GM21447 (cell line): Measurements from ENCODE around the gene PDLIM1.

Source experiments
- ATAC-seq: cut with Tn5 transposase; IDR thresholded peaks from one replicate; pipeline ENCODE4 v1.9.1; 2021; ENCODE audit not compliant: unreplicated experiment

PDLIM1 gene

GRCh38 chr10:95289003-95289920 is 1.5 kb downstream of the PDLIM1 start:
- no peak for ATAC-seq

DNA sequence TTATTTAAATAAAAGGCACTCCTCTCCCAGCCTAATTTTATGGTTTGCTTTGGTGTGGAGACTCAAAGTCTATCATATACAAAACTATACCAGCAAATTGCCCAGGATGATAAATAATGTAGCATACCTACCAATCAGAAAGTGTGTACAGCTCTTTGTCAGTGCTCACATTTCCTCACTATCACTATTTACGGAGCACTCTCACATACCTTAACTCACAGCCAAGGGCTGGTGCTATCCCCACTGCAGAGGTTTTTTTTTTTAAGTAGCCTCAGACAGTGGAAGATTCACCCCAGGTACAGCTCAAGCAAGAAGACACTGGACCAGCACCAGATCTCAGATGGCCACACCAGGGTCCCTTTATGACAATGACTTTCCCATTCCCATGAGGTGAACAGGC is 2.5 kb downstream of the PDLIM1 start:
- no peak for ATAC-seq

DNA sequence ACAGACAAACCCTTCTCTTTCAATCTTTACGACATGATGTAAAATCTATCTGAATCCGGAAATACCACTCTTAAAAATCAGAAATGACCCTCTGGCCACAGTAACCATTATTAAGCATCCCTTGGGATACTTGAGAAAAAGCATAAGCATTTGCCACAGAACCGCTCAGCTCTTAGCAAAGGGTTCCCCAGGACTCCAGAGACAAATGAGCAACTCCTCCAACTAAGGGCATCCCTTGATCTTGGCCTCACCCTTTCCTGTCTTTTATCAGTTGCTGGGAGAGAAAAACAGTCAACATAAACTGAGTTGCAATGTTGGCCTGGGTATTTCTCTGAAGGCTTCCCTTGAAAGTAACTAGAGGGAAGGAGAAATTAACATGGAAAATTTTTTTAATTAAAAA is 3.5 kb downstream of the PDLIM1 start:
- ATAC-seq = no peak

GRCh38 chr10:95286707-95287106 is 4.1 kb downstream of the PDLIM1 start:
- ATAC-seq = no peak

DNA sequence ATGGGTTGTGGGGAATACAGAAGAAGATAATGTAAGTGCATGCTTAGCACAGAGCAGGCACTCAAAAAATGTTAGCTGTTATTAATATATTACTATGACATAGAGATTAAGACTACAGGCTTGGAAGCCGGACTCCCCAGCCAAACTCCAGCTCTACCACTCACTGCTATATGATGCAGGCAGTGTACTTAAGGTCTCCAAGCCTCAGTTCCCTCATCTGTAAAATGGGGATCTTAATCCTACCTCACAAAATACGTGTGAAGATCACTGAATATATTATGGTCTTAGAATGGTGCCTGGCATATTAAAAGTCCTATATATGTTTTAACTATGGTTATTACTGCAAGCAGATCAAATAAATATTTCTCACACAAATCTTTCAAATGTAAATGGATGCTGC is 5.2 kb downstream of the PDLIM1 start:
- no peak for ATAC-seq

DNA sequence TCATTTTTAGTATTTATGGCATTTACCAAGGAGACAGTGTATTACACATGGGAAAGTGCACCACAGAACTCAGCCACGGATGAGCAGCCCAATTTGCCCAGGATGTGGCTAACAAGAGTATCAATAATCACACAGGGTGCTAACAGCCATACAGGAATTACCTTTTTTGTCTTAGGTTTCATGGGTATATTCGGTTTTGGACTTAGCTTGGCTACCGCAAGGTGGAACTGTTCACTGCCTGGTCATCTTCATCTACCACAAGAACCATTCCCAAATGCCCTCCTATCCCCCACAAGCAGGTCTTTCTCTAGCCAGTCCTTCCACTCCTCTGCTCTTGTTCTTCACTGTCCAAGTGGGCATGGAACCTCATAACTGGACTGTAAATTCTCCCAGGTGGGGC is 6.0 kb downstream of the PDLIM1 start:
- no peak for ATAC-seq

DNA sequence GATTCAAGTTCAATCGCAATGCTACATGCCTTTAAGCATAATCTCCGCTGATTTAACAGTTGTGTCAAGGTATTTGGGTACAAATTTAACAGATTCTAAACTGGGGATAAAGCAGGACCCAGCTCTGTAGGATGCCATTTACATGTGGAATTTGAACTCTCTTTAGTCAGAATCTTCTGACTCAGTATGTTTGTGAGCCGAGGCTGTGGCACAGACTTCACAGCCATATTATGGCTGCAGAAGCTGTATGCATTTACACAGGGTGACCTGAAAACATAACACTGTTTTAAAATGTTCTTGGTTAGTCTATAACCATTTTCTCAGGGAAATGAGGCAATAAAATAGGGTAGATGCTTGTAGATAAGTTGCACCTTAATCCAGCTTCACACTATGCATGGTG is 8.7 kb downstream of the PDLIM1 start:
- no peak for ATAC-seq

DNA sequence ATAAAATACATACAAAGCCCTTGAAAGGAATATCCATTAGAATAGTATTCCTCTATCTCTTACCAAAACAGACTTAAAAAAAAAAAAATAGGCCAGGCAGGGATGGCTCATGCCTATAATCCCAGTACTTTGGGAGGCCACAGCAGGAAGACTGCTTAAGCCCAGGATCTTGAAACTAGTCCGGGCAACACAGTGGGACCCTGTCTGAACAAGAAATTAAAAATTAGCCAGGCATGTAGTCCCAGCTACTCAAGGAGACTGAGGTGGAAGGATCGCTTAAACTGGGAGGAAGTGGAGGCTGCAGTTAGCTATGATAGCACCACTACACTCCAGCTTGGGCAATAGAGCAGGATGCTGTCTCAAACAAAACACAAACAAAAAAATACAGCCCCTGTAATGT is 9.6 kb downstream of the PDLIM1 start:
- ATAC-seq = no peak

DNA sequence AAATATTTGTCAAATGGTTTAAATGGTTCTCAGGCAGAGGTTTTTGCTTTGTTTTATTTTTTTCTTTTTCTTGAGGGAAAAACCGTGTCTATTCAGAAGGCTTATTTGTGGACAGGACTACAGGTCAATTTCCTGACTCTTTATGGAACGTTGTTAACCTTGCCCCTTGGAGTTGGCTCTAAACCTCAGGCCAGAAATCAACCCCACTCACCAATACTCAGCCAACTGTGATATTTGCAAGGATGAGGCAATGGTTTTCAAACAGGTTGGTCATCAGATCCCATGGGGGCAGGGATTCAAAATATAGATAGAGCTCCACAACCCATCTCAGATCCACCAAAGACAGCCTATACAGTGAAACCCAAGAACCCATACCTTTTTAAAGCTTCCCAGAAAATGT is 10.2 kb downstream of the PDLIM1 start:
- ATAC-seq = no peak

DNA sequence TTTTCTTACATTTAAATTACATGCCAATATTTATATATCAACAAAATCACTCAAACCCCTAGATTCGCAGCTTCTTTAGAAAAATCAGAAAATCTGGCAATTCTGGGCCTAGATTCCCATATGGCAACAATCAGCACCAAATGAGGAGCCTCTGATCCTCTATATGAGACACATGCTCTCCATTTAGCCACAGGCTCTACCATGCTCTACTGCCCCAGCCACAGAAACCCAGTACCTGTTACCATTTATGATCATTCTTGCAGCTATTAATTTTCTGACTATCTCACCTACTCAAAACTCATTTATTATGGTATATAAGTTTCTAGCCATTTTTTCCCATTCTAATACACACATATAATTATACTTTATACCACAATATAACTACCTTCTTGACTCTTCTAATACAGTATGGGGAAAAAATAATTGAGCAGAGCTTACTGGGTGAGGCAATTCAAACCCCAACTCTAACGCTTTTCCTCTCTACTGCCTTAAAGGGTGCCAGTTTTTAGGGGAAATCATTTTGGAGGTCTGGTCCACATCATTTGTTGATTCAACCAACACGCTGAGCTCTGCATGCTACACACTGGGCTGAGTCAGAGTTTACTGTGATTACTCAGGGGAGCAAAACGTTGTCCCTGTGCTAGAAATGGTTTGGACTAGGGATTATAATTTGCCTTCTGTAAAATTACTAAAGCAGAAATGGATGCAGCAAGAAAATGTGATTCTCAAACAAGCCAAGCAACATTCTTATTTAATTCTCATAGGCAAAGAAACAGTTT is 11.6 kb downstream of the PDLIM1 start:
- ATAC-seq = no peak

DNA sequence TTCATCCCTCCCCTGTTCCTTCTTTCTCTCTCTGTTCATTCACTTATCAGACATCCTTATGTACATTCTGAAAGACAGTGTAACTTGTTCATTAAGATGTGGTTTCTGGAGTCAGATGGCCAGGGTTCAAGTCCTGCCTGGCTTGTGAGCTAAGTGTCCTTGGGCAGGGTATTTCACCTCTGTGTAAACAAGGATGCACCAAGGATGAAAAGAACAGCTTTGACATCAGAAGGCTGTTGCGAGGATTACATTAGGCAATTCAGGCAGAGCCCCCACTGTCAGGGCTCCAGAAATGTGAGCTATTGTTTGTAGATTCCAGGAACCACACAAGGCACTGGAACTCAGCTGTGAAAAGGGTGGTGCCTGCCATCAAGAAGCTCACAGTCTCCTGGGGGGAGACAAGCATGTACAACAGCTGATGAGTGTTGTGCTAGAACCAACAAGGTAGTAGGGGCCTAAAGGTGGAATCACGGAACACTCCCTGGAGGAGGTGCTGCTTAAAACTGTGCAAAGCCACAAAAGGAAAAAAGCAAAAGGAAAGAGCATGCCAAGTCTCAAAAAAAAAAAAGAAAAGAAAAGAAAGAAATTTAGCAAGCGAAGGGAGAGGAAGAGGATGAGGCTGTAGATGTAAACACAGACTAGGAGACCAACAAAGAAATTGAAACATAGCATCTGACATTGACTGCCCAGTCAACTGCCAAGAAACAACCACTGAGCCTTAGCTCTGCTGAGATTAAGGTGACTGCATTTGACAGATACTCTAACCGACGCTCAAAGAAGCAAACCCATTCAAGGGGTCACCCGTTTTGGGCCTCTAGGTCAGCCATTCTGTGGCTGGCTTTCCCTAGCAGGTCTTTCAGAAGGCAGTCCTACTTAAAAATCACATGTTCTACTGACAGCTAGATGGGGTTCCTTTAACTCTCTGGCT is 12.5 kb downstream of the PDLIM1 start:
- ATAC-seq = no peak

DNA sequence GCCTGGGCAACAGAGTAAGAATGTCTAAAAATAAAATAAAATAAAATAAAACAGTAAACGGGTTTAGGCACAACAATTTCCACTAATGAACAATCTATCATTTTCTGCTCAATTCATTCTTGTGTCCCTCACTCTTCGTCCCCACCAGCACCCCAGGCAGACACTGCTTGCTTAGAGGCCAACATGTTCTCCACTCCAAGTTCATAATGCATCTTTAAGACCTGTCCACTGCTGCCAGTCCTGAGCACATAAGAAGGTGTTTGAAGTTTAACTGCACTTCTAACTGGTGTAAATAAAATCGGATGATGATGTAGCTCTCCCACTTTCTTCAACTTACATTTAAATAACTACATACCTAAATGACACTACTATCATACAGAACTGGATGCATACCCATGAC is 13.2 kb downstream of the PDLIM1 start:
- ATAC-seq = no peak

- ATAC-seq = no peak
These were observed 13.6 kb downstream of the PDLIM1 start for GRCh38 chr10:95277201-95277570.

GRCh38 chr10:95276367-95277200 is 14.2 kb downstream of the PDLIM1 start:
- no peak for ATAC-seq

DNA sequence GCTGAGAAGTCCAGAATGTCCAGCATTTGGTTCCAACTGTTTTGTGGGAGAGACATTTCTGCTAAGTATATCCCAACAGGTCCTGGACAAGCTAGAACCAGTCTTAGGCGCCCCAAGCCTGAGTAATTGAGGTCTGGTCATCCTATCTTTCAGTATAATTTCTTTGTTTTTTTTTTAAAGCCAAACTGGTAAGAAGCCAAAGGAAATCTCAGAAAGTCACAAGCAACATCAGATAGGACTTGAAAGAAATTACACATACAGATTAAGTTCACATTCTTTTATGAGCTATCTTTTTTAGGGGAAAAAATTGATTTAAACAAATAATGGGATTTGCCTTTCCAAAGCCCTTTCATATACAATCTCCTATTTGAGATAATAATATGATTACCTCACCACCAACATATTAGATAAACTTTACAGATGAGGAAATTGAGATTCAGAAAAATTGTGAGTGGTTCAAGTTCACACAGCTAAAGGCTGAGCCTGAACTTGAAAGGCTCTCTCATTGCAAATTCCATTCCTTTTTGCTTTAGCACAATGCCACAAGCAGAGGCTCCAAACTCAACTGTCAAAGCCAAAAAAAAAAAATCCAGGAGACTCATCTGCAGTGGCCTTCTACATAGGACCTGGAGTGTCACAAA is 15.0 kb downstream of the PDLIM1 start:
- no peak for ATAC-seq

GRCh38 chr10:95273393-95274312 is 17.1 kb downstream of the PDLIM1 start:
- ATAC-seq = no peak

DNA sequence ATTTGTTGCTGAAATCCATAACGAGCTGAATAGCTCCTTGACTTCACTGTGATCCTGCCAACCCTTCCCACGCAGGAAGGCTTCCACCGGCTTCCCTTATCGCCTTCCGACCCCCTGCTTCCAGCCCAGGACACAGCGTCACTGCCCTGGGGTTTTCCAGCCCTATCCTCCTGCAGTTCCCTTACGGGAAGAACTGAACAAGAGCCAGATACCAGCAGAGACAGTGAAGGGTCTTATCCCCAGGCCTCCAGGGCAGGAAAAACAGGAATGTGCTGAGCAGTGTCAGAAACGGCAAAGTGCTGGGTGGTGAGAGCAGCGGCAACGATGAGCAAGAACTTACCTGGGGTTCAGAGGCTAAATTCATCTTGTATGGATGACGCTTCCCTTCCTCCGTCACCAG is 22.4 kb downstream of the PDLIM1 start:
- ATAC-seq = no peak

DNA sequence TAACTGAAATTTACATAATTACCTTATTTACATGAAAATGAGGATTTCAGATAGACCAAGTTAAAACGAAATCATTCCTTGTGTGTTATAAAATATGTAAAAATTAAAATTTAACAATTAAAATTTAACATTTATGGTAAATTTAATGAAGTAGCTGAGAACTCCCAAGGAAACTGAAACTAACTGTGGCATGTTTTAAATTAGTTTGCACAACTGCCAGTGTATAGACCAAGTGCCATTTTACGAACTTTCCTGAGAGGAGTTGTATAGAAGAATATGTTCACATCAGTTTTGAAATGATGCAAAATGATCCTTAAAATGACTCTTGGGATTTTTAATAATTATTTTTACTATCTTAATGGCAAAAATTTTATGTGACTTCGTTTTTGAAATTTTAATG is 23.6 kb downstream of the PDLIM1 start:
- no peak for ATAC-seq

DNA sequence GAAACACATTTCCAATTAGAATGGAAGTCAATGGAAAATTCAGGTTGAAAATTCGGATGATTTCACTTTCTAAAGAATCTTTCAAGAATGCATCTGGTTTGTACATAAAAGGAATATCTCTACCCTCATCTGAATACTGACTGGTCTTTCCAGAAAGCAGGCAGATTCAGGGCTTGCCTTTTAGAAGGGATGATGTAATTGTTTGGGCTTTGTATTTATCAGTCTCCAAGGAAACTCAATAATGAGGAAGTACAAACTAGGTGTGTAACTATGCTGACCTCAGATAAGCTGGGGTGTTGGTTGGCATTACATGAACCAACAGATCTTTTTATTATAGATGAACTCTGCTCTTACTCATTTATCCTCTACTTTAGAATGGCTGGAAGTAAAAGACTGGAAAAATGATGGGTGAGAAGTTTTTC is 24.1 kb downstream of the PDLIM1 start:
- peak; percentile 72 for ATAC-seq
